DMS 273 (cell line): ENCODE results near the gene IGSF6.
"Not testable (repeated sequence)": the region's sequence is repeated elsewhere in the genome, so short reads cannot be mapped to it uniquely, and the experiment has no call there.

ENCODE experiments used
- DNase-seq: peaks from one replicate; lab custom pipeline; 2025; ENCODE audit not compliant: unreplicated experiment; lab: John Stamatoyannopoulos, UW

Gene IGSF6

GRCh38 chr16:21629616-21630539, 22.5 kb downstream of the IGSF6 start:
- DNase-seq, result not testable (repeated sequence)

DNA sequence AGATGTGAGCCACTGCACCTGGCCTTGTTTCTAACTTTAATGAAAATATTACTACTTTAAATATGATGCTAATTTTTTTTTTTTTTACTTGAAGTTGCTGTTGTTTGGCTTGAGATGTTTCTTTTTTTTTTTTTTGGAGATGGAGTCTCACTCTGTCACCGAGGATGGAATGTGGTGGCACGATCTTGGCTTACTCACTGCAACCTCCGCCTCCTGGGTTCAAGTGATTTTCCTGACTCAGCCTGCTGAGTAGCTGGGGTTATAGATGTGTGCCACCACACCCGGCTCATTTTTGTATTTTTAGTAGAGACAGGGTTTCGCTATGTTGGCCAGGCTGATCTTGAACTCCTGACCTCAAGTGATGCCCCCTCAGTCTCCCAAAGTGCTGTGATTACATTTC, 23.6 kb downstream of the IGSF6 start:
- DNase-seq, result no peak

DNA sequence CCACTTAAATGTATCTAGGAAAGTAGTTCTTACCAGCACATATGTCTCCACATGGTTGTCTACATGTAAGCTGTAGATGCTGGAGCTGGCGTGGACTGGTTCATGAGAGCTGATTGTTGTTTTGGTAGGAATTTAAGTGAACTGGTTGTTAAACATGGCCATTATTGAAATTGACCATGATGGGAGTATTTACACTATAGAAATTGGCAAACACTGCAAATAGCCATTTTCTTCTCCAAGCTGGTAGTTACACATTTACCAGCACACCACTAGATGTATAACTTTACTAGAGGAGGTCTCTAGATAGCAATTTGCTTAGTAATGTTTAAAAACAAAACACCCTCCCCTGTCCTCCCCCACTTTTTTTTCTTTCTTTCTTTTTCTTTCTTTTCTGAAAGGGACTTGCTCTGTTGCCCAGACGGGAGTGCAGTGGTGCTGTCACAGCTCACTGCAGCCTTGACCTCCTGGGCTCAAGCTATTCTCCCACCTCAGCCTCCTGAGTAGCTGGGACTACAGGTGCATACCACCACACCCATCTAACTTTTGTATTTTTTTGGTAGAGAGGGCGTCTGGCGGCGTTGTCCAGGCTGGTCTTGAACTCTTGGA, 24.2 kb downstream of the IGSF6 start:
- DNase-seq, result no peak

GRCh38 chr16:21626659-21627277, 25.6 kb downstream of the IGSF6 start:
- no peak for DNase-seq

DNA sequence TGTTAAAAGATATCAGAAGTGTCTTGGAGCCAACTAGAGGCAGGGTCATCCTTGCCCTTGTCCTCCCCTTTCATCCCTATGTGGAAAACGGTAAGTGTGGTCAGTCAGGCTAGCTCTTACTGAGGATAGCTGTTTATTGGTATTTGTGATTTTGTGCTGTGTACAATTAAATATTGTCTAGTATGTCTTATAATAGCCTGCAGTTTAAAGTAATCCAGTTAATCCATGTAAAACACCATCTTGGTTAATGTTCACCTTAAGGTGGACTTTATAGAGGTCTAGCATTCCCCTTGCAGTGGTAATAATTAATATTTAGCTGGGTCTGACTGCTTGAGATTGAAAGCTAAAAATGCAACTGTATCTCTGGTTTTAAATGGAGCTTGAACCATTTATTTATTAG, 27.4 kb downstream of the IGSF6 start:
- DNase-seq, result no peak

DNA sequence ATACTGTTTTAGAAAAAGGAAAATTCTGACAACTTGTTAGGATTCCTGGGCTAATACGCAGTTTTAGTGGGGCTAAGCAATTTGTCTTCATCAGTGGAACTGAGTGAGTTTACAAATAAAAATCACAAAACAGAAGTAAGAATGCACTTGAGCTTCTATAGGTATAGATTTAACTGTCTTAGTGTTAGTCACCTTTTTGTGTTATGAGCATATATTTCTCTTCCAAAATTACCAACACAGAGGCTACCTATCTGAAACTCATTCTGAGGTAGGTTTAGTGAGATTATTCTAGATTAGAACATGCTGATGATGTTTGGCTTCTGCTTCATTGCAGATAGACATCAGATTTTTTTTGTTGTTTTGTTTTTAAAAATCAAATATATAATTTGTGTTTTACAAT, 29.9 kb downstream of the IGSF6 start:
- no peak for DNase-seq

DNA sequence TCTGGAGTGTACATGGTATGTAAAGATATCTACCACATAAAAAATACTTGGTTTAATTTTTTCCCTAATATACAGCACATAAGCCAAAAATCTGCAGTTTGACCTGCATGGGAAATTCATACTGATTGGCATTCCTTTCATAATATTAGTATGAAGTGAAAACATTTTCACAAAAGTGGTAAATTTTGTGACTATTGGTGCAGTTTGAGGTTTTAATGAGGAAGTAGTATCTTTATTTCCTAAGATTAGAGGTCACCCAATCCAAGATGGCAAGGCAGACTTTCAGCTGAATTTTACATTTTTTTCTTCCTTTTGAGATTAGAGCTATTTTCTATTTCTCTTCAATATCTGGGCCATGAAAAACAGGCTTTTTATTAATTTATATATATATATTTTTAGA, 31.8 kb downstream of the IGSF6 start:
- DNase-seq, result no peak

GRCh38 chr16:21619765-21620425, 32.5 kb downstream of the IGSF6 start:
- DNase-seq, result no peak

DNA sequence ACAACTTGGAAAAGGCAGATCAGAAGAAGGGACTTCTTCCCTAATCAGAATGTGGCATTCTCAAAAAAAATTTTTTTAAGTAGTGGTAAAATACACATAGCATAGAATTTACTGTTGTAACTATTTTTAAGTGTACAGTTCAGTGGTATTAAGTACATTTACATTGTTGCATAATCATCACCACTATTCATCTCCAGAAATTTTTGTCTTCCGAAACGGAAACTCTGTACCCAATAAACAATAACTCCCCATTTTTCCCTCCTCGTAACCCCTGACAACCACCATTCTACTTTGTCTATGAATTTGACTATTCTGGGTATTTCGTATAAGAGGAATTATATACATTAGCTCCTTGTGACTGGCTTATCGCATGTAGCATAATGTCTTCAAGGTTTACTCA, 34.1 kb downstream of the IGSF6 start:
- no peak for DNase-seq

DNA sequence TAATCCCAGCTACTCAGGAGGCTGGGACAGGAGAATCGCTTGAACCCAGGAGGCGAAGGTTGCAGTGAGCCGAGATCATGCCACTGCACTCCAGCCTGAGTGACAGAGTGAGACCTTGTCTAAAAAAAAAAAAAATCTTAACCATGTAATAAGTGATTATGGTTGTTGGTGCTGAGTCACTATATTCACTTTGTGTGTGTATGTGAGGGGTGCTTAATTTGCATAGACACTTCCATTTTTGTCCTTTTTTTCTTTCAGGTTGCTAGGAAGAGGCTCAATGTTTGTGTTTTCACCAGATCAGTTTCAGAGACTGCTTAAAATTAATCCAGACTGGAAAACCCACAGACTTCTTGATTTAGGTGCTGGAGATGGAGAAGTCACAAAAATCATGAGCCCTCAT, 34.8 kb downstream of the IGSF6 start:
- no peak for DNase-seq

GRCh38 chr16:21614896-21615295, 37.5 kb downstream of the IGSF6 start:
- DNase-seq, result no peak

DNA sequence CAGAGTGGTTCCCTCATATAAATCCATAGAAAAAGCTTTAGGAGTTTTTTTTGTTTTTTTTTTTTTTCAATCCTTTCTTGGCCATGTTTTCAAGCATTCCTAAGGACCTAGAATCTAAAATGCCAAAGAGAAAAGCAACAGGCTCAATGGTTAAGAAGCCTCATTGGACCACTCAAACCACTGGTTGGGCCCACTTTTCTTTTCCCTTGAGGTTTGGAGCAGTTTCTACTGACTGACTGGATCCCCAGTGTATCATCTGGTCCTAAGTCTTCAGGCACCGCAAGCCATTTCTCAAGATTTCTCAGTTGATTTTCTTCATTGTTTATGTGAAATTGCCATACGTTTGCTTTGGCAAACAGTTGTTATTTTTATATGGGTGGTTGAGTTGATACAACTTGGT, 38.6 kb downstream of the IGSF6 start:
- no peak for DNase-seq

DNA sequence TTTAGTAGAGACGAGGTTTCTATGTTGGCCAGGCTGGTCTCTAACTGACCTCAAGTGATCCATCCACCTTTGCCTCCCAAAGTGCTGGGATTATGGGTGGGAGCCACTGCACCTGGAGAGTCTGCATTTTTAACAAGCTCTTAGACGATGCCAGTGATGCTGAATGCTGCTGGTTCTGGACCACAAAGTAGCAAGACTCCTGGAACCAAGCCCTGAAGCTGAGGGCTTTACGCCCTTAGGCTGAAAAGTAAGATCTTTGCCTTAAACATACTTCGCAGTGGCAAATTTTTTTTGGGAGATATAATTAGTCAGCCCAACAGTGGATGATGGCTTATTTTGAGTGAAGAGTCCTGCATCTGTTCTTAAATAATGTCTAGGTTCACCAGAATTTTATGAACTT, 39.0 kb downstream of the IGSF6 start:
- no peak for DNase-seq

GRCh38 chr16:21611556-21612384, 40.6 kb downstream of the IGSF6 start:
- no peak for DNase-seq

DNA sequence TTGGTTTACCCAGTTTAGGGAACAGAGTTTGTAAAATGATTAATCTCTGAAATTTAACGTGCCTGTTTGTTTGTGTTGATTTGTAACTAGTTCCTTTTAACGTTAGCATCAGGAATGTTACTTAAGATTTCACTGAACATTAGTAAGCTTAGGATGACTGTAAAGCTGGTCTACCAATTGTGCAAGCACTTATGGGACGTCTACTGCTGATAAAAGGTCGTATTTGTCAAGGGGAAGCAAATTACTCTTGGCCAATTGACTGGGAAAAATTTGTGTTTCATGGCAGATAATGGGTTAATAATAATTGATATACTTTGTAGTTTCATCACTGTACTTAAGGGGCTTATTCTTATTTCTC, 41.2 kb downstream of the IGSF6 start:
- DNase-seq, result no peak

- no peak for DNase-seq
These were observed 41.6 kb downstream of the IGSF6 start for GRCh38 chr16:21610766-21611165.

DNA sequence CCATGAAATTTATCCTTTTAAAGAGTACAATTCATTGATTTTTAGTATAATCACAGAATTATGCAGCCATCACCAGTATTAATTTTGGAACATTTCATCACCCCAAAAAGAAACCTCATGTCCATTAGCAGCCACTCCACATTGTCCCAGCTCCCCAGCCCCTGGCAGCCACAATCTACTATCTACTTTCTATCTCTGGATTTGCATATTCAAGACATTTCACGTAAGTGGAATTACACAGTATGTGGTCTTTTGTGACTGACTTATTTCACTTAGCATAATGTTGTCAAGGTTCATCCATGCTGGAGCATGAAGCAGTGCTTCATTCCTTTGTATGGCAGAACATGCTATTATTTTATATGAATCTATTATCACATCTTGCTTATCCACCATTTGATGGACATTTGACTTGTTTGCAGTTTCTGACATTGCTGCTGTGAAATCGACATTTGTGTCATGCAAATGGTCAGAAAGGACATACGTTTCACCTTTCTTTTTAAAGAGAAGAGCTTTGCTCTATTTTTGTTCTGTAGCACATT, 42.3 kb downstream of the IGSF6 start:
- DNase-seq, result no peak

GRCh38 chr16:21608639-21609328, 43.6 kb downstream of the IGSF6 start:
- DNase-seq, result no peak

DNA sequence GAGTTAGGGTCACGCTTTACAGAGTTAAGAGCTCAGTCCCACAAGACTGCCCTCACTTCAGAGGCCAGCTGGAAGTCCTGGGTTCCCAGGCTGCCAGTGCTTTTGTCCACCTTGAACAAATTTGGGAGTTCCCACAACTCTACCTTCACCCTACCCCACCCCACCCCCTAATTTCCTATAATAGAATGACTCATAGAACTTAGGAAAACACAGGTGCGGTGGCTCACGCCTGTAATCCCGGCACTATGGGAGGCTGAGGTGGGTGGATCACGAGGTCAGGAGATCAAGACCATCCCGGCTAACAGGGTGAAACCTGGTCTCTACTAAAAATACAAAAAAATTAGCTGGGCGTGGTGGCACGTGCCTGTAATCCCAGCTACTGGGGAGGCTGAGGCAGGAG, 46.6 kb downstream of the IGSF6 start:
- not testable (repeated sequence) for DNase-seq

DNA sequence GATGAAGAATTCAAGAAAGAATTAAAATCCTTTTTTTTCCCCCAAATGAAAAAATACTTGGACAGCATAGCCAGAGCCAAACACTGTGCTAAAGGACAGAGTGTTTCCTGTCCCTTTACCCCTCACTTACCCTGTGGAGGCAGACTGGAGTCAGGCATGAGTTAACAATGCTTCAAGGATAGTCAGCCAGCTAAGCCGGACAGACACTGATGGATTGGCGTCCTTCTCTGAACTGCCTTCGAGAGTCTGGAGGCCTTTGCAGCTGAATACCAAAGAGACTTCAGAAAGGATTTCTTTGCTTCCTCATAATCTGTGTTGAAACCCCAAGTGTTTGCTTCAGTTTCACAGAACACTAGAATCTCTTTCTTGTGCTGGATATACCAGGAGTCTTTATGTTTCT, 48.5 kb downstream of the IGSF6 start:
- DNase-seq, result no peak
